ENCODE measurements around the gene SETBP1. TPM values are rescaled to one million over a fixed set of nuclear protein-coding genes. Genes with fewer than 3 reads are reported as not detected.

SETBP1 gene
- total RNA-seq, 1 experiment from 2014 or later = 3.4 TPM

GRCh38 chr18:44643004-44643403, 37.7 kb upstream of the SETBP1 start:
- H4K20me1 ChIP-seq (ENCODE audit: insufficient read depth, low read depth, low read length) = no peaks in the 10 kb centered on the region
- H3K27me3 ChIP-seq (ENCODE audit: low read length) = no peaks in the 10 kb centered on the region
- no peak overlapping the region for H3K27ac ChIP-seq (ENCODE audit: low read length)
- H3K4me3 ChIP-seq (ENCODE audit: low read length) = no peak overlapping the region
- H3K36me3 ChIP-seq (ENCODE audit: insufficient read depth, low read length) = no peaks in the 10 kb centered on the region
- H3K9me2 ChIP-seq (replicated peaks; ENCODE audit: insufficient read depth, low read length) = no peaks in the 10 kb centered on the region
- no peak for DNase-seq
- H3K9me3 ChIP-seq (ENCODE audit: low read length) = no peaks in the 10 kb centered on the region
- no peak overlapping the region for H3K9ac ChIP-seq (ENCODE audit: low read length)
- H3K79me2 ChIP-seq (ENCODE audit: low read length) = no peaks in the 10 kb centered on the region
- no peaks in the 10 kb centered on the region for H3K4me1 ChIP-seq (ENCODE audit: low read length)
- H2AFZ ChIP-seq (ENCODE audit: low read length) = no peak overlapping the region
- H3K4me2 ChIP-seq (ENCODE audit: low read depth, low read length, poor library complexity, severe bottlenecking) = no peak overlapping the region

- DNase-seq = no peak
- no peaks in the 10 kb centered on the region for H3K79me2 ChIP-seq (ENCODE audit: low read length)
- no peaks in the 10 kb centered on the region for H3K4me1 ChIP-seq (ENCODE audit: low read length)
- H3K4me3 ChIP-seq (ENCODE audit: low read length) = no peak overlapping the region
- H3K9ac ChIP-seq (ENCODE audit: low read length) = no peak overlapping the region
- H3K27me3 ChIP-seq (ENCODE audit: low read length) = no peaks in the 10 kb centered on the region
- H3K9me2 ChIP-seq (replicated peaks; ENCODE audit: insufficient read depth, low read length) = no peaks in the 10 kb centered on the region
- H4K20me1 ChIP-seq (ENCODE audit: insufficient read depth, low read depth, low read length) = no peaks in the 10 kb centered on the region
- H3K4me2 ChIP-seq (ENCODE audit: low read depth, low read length, poor library complexity, severe bottlenecking) = no peak overlapping the region
- no peaks in the 10 kb centered on the region for H3K36me3 ChIP-seq (ENCODE audit: insufficient read depth, low read length)
- H3K9me3 ChIP-seq (ENCODE audit: low read length) = no peaks in the 10 kb centered on the region
- H2AFZ ChIP-seq (ENCODE audit: low read length) = no peak overlapping the region
- no peak overlapping the region for H3K27ac ChIP-seq (ENCODE audit: low read length)
Measured at GRCh38 chr18:44651478-44651877, 29.2 kb upstream of the SETBP1 start.

- no peak for DNase-seq
- Histone ChIP-seq H3K36me3 (ENCODE audit: insufficient read depth, low read length) (no peaks in the 10 kb centered on the region), H2AFZ (ENCODE audit: low read length) (no peak overlapping the region), H3K4me1 (ENCODE audit: low read length) (no peaks in the 10 kb centered on the region), H4K20me1 (ENCODE audit: insufficient read depth, low read depth, low read length) (no peaks in the 10 kb centered on the region), H3K9me2 (replicated peaks; ENCODE audit: insufficient read depth, low read length) (no peaks in the 10 kb centered on the region), H3K4me2 (ENCODE audit: low read depth, low read length, poor library complexity, severe bottlenecking) (no peak overlapping the region), H3K79me2 (ENCODE audit: low read length) (no peaks in the 10 kb centered on the region), H3K4me3 (ENCODE audit: low read length) (no peak overlapping the region), H3K9me3 (ENCODE audit: low read length) (no peaks in the 10 kb centered on the region), H3K27me3 (ENCODE audit: low read length) (no peaks in the 10 kb centered on the region), H3K27ac (ENCODE audit: low read length) (no peak overlapping the region), H3K9ac (ENCODE audit: low read length) (no peak overlapping the region)
Measured at GRCh38 chr18:44651918-44652572, 28.6 kb upstream of the SETBP1 start.

GRCh38 chr18:44652722-44653121, 28.0 kb upstream of the SETBP1 start:
- Histone ChIP-seq H3K9ac (ENCODE audit: low read length) (no peak overlapping the region), H3K9me2 (replicated peaks; ENCODE audit: insufficient read depth, low read length) (no peaks in the 10 kb centered on the region), H2AFZ (ENCODE audit: low read length) (no peak overlapping the region), H3K27me3 (ENCODE audit: low read length) (no peaks in the 10 kb centered on the region), H3K4me2 (ENCODE audit: low read depth, low read length, poor library complexity, severe bottlenecking) (no peak overlapping the region), H3K79me2 (ENCODE audit: low read length) (no peaks in the 10 kb centered on the region), H3K27ac (ENCODE audit: low read length) (no peak overlapping the region), H3K4me1 (ENCODE audit: low read length) (no peaks in the 10 kb centered on the region), H3K4me3 (ENCODE audit: low read length) (no peak overlapping the region), H4K20me1 (ENCODE audit: insufficient read depth, low read depth, low read length) (no peaks in the 10 kb centered on the region), H3K9me3 (ENCODE audit: low read length) (no peaks in the 10 kb centered on the region), H3K36me3 (ENCODE audit: insufficient read depth, low read length) (no peaks in the 10 kb centered on the region)
- DNase-seq = no peak

GRCh38 chr18:44654573-44654972, 26.1 kb upstream of the SETBP1 start:
- Histone ChIP-seq H3K4me3 (ENCODE audit: low read length) (no peak overlapping the region), H3K9me3 (ENCODE audit: low read length) (no peaks in the 10 kb centered on the region), H3K27me3 (ENCODE audit: low read length) (no peaks in the 10 kb centered on the region), H3K4me2 (ENCODE audit: low read depth, low read length, poor library complexity, severe bottlenecking) (no peak overlapping the region), H3K9ac (ENCODE audit: low read length) (no peak overlapping the region), H3K4me1 (ENCODE audit: low read length) (no peaks in the 10 kb centered on the region), H3K27ac (ENCODE audit: low read length) (no peak overlapping the region), H3K79me2 (ENCODE audit: low read length) (no peaks in the 10 kb centered on the region), H3K9me2 (replicated peaks; ENCODE audit: insufficient read depth, low read length) (no peaks in the 10 kb centered on the region), H2AFZ (ENCODE audit: low read length) (no peak overlapping the region), H3K36me3 (ENCODE audit: insufficient read depth, low read length) (no peaks in the 10 kb centered on the region), H4K20me1 (ENCODE audit: insufficient read depth, low read depth, low read length) (no peaks in the 10 kb centered on the region)
- no peak for DNase-seq

- no peaks in the 10 kb centered on the region for H3K9me2 ChIP-seq (replicated peaks; ENCODE audit: insufficient read depth, low read length)
- H3K4me1 ChIP-seq (ENCODE audit: low read length) = no peaks in the 10 kb centered on the region
- H4K20me1 ChIP-seq (ENCODE audit: insufficient read depth, low read depth, low read length) = no peaks in the 10 kb centered on the region
- no peak for DNase-seq
- no peaks in the 10 kb centered on the region for H3K79me2 ChIP-seq (ENCODE audit: low read length)
- no peak overlapping the region for H3K9ac ChIP-seq (ENCODE audit: low read length)
- H2AFZ ChIP-seq (ENCODE audit: low read length) = no peak overlapping the region
- no peak overlapping the region for H3K4me3 ChIP-seq (ENCODE audit: low read length)
- no peak overlapping the region for H3K4me2 ChIP-seq (ENCODE audit: low read depth, low read length, poor library complexity, severe bottlenecking)
- H3K9me3 ChIP-seq (ENCODE audit: low read length) = no peaks in the 10 kb centered on the region
- no peak overlapping the region for H3K27ac ChIP-seq (ENCODE audit: low read length)
- no peaks in the 10 kb centered on the region for H3K36me3 ChIP-seq (ENCODE audit: insufficient read depth, low read length)
- no peaks in the 10 kb centered on the region for H3K27me3 ChIP-seq (ENCODE audit: low read length)
Measured at GRCh38 chr18:44655435-44655834, 25.3 kb upstream of the SETBP1 start.

GRCh38 chr18:44659771-44660170, 20.9 kb upstream of the SETBP1 start:
- Histone ChIP-seq H3K4me2 (ENCODE audit: low read depth, low read length, poor library complexity, severe bottlenecking) (no peak overlapping the region), H3K79me2 (ENCODE audit: low read length) (no peaks in the 10 kb centered on the region)

GRCh38 chr18:44668270-44668975, 12.3 kb upstream of the SETBP1 start:
- Histone ChIP-seq H3K4me1 (ENCODE audit: low read length) (no peaks in the 10 kb centered on the region), H4K20me1 (ENCODE audit: insufficient read depth, low read depth, low read length) (no peaks in the 10 kb centered on the region), H3K36me3 (ENCODE audit: insufficient read depth, low read length) (no peaks in the 10 kb centered on the region), H2AFZ (ENCODE audit: low read length) (no peak overlapping the region), H3K9me3 (ENCODE audit: low read length) (no peaks in the 10 kb centered on the region), H3K27me3 (ENCODE audit: low read length) (no peaks in the 10 kb centered on the region), H3K27ac (ENCODE audit: low read length) (no peak overlapping the region), H3K4me3 (ENCODE audit: low read length) (no peak overlapping the region), H3K9me2 (replicated peaks; ENCODE audit: insufficient read depth, low read length) (no peaks in the 10 kb centered on the region), H3K9ac (ENCODE audit: low read length) (no peak overlapping the region), H3K4me2 (ENCODE audit: low read depth, low read length, poor library complexity, severe bottlenecking) (no peak overlapping the region), H3K79me2 (ENCODE audit: low read length) (no peaks in the 10 kb centered on the region)
- DNase-seq = no peak

More at GRCh38 chr18:44659771-44660170, 20.9 kb upstream of the SETBP1 start:
- H2AFZ ChIP-seq (ENCODE audit: low read length) = no peak overlapping the region
- H4K20me1 ChIP-seq (ENCODE audit: insufficient read depth, low read depth, low read length) = no peaks in the 10 kb centered on the region
- no peaks in the 10 kb centered on the region for H3K9me2 ChIP-seq (replicated peaks; ENCODE audit: insufficient read depth, low read length)
- no peak overlapping the region for H3K4me3 ChIP-seq (ENCODE audit: low read length)
- no peak for DNase-seq
- H3K36me3 ChIP-seq (ENCODE audit: insufficient read depth, low read length) = no peaks in the 10 kb centered on the region
- H3K27me3 ChIP-seq (ENCODE audit: low read length) = no peaks in the 10 kb centered on the region
- H3K9ac ChIP-seq (ENCODE audit: low read length) = no peak overlapping the region
- no peaks in the 10 kb centered on the region for H3K9me3 ChIP-seq (ENCODE audit: low read length)
- no peak overlapping the region for H3K27ac ChIP-seq (ENCODE audit: low read length)
- H3K4me1 ChIP-seq (ENCODE audit: low read length) = no peaks in the 10 kb centered on the region
